Parathyroid adenoma (tissue), 2 donors: ENCODE data around the gene BEND6.

Experiments used
- H2AFZ ChIP-seq: fragments of 300-600 bp; sonication (generic); one replicate; pipeline ENCODE4 v1.7.0; 2017; ENCODE audit warnings: antibody characterized with exemption, mild to moderate bottlenecking
- H3K27ac ChIP-seq: fragments of 300-600 bp; sonication (generic); one replicate; pipeline ENCODE4 v1.7.0; 2017
- H3K27me3 ChIP-seq: fragments of 300-600 bp; sonication (generic); one replicate; pipeline ENCODE4 v1.7.0; 2017; ENCODE audit warnings: low read length; ENCODE audit not compliant: control insufficient read depth, insufficient read depth
- H3K36me3 ChIP-seq: fragments of 300-600 bp; sonication (generic); one replicate; pipeline ENCODE4 v1.7.0; 2017; ENCODE audit warnings: low read length; ENCODE audit not compliant: control insufficient read depth, insufficient read depth
- H3K4me1 ChIP-seq: fragments of 300-600 bp; sonication (generic); one replicate; pipeline ENCODE4 v1.7.0; 2017; ENCODE audit warnings: control low read depth
- H3K4me2 ChIP-seq: fragments of 300-600 bp; sonication (generic); one replicate; pipeline ENCODE4 v1.7.0; 2017; ENCODE audit warnings: low read length
- H3K4me3 ChIP-seq: fragments of 300-600 bp; sonication (generic); one replicate; pipeline ENCODE4 v1.7.0; 2017; ENCODE audit warnings: low read depth, low read length
- H3K79me2 ChIP-seq: fragments of 300-600 bp; sonication (generic); one replicate; pipeline ENCODE4 v1.7.0; 2017; ENCODE audit warnings: control low read depth
- H3K9ac ChIP-seq: fragments of 300-600 bp; sonication (generic); one replicate; pipeline ENCODE4 v1.7.0; 2017; ENCODE audit warnings: mild to moderate bottlenecking
- H3K9me3 ChIP-seq: fragments of 300-600 bp; sonication (generic); one replicate; pipeline ENCODE4 v1.7.0; 2017; ENCODE audit warnings: low read length; ENCODE audit not compliant: control insufficient read depth
- CTCF ChIP-seq: fragments of 300-600 bp; sonication (generic); IDR thresholded peaks from one replicate; pipeline ENCODE4 v1.7.0; 2017; ENCODE audit warnings: antibody characterized with exemption, mild to moderate bottlenecking
- donor health status: primary hyperparathyroidism.

BEND6 gene

GRCh38 chr6:57069920-57070331 is 115.0 kb downstream of the BEND6 start:
- no peaks in the 10 kb centered on the region for H3K36me3 ChIP-seq
- H3K4me1 ChIP-seq, result no peaks in the 10 kb centered on the region
- no peak overlapping the region for H3K27ac ChIP-seq
- no peak overlapping the region for H2AFZ ChIP-seq
- no peak overlapping the region for H3K4me2 ChIP-seq
- H3K27me3 ChIP-seq, result no peaks in the 10 kb centered on the region
- H3K79me2 ChIP-seq, result no peaks in the 10 kb centered on the region
- H3K4me3 ChIP-seq, result no peak overlapping the region
- no peak overlapping the region for H3K9ac ChIP-seq
- no peaks in the 10 kb centered on the region for H3K9me3 ChIP-seq
- no peak for TF ChIP-seq CTCF

- H3K4me2 ChIP-seq, result no peak overlapping the region
- no peak overlapping the region for H3K4me3 ChIP-seq
- H3K79me2 ChIP-seq, result no peaks in the 10 kb centered on the region
- no peak for TF ChIP-seq CTCF
- no peaks in the 10 kb centered on the region for H3K4me1 ChIP-seq
- no peaks in the 10 kb centered on the region for H3K27me3 ChIP-seq
- no peak overlapping the region for H3K9ac ChIP-seq
- no peaks in the 10 kb centered on the region for H3K9me3 ChIP-seq
- H2AFZ ChIP-seq, result no peak overlapping the region
- H3K27ac ChIP-seq, result no peak overlapping the region
- H3K36me3 ChIP-seq, result no peaks in the 10 kb centered on the region
Observed at GRCh38 chr6:57072108-57072507, 117.2 kb downstream of the BEND6 start.

- H3K9ac ChIP-seq, result no peak overlapping the region
Observed at GRCh38 chr6:57074383-57074782, 119.5 kb downstream of the BEND6 start.

GRCh38 chr6:57075092-57075491 is 120.2 kb downstream of the BEND6 start:
- no peaks in the 10 kb centered on the region for H3K4me1 ChIP-seq
- no peaks in the 10 kb centered on the region for H3K36me3 ChIP-seq
- no peak overlapping the region for H3K4me3 ChIP-seq
- H3K9me3 ChIP-seq, result no peaks in the 10 kb centered on the region
- TF ChIP-seq CTCF, result no peak
- H3K27ac ChIP-seq, result no peak overlapping the region
- no peaks in the 10 kb centered on the region for H3K79me2 ChIP-seq
- H3K9ac ChIP-seq, result no peak overlapping the region
- H3K4me2 ChIP-seq, result no peak overlapping the region
- H2AFZ ChIP-seq, result no peak overlapping the region
- H3K27me3 ChIP-seq, result no peaks in the 10 kb centered on the region

More at GRCh38 chr6:57074383-57074782, 119.5 kb downstream of the BEND6 start:
- Histone ChIP-seq H3K27ac (no peak overlapping the region), H2AFZ (no peak overlapping the region), H3K36me3 (no peaks in the 10 kb centered on the region), H3K9me3 (no peaks in the 10 kb centered on the region), H3K4me3 (no peak overlapping the region), H3K79me2 (no peaks in the 10 kb centered on the region), H3K27me3 (no peaks in the 10 kb centered on the region), H3K4me1 (no peaks in the 10 kb centered on the region), H3K4me2 (no peak overlapping the region)
- TF ChIP-seq CTCF, result no peak
